ENCODE measurements around the gene PACRG.

Gene PACRG

DNA sequence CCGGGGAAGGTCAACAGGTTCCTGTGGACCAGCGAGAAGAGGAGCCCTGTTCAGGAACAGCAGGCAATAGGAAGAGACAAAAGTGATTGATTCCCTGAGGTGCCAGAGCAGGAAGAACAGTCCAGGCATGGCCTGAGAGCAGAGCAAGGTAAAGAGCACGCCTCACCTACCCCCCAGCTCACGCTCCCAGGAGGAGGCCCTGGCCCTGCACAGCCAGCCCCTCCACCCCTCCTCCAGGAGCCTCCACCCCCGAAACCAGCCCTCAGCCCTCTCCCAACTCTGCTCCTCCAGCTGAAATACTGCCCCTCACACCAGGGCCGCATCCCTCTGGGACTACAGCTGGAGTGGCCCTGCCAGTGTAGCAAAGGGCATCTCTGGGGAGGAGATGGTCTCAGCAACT, 504.9 kb downstream of the PACRG start:
- TF ChIP-seq POLR2A (IDR thresholded peaks at IDR 0.05; ENCODE audit: low read depth, low read length) = no peak
- FAIRE-seq = no peak
- no peak for DNase-seq (ENCODE audit: insufficient read length, low spot score)

DNA sequence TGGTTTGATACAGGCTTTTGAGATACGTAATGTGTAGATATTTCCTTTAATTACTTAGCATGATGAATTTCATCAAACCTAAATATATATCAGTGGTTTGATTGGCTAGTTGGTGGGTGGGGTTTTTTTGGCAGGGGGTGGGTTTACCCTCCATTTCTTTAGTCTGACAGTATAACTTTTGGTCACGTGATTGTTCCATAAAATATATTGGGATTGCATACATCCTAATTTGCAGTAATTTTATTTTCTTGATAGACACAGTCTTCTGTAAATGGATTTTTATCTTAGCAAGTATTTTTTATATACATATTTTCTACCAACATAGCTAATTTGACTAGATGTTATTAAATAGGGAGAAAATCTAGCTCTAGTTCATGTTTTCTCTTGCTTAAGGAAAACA, 509.3 kb downstream of the PACRG start:
- DNase-seq (ENCODE audit: insufficient read length, low spot score) = no peak
- no peak for FAIRE-seq

DNA sequence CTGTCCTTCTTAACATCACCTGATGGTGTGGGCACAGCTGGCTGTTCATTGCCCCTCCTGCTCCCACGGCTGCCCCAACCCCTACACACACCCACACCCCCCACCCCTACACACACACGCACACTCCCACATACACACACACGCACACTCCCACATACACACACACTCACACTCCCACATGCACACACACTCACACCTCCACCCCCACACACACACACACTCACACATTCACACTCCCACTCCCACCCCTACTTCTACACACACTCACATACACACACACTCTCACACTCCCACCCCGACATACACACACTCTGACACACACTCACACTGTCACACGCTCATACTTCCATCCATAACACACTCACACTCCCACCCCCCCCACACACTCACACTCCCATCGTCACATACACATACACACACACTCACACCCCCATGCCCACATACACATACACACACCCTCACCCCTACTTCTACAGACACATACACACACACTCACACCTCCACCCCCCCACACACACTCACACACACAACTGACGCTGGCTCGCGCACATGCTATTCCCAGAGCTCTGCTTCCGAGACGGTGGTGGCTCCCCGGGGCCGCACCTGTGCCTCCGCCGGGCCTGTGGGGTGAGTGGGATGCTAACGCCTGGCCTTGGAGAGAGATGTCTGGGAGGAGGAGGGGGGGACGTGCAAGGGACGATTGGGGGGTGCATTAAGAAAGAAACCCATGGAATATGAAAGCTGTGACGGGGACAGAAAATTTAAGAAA, 512.0 kb downstream of the PACRG start:
- DNase-seq (ENCODE audit: insufficient read length, low spot score) (no peak), FAIRE-seq (no peak)
- no peak for TF ChIP-seq POLR2A (IDR thresholded peaks at IDR 0.05; ENCODE audit: low read depth, low read length)

More for the DNA sequence above, 509.3 kb downstream of the PACRG start:
- no peak for TF ChIP-seq POLR2A (IDR thresholded peaks at IDR 0.05; ENCODE audit: low read depth, low read length)

DNA sequence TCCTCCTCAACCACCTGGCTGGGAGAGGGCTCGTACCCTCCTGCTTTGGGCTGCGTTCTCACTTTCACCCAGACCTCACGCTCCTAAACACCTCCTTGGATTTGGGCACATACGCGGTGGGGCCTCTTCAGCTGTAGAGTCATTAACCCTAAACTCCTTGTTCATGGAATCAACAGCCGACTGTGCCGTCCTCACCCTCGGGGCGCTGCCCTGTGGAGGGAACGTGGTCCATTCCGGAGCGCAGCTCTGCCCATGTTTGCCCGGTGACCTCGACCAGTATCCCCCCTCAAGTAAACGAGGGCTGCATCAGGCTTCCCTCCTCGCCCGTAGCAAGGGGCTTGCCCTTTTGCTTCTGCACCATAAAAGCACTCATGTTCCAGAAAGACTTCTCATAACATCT, 512.8 kb downstream of the PACRG start:
- TF ChIP-seq POLR2A (IDR thresholded peaks at IDR 0.05; ENCODE audit: low read depth, low read length) = no peak
- FAIRE-seq = no peak

DNA sequence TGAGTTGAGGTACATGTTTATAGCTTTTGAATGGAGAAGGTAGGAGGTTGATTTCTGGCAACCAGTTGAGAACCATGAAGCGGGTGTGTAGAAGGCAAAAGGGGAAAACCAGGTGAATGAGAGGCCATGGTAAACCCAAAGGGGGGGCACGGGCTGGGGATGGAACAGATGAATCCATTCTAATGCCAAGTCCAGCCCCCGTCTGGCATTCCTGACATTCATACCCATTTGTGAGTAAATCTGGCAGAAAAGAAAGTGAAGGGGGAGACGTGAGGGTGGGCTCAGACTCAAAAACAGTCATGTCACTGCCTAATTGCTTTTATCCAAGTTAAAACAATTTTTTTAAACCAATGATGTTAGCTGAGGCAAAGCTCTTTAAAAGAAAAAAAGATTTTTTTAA, 513.9 kb downstream of the PACRG start:
- no peak for TF ChIP-seq POLR2A (IDR thresholded peaks at IDR 0.05; ENCODE audit: low read depth, low read length)

More for the DNA sequence above, 512.8 kb downstream of the PACRG start:
- DNase-seq (ENCODE audit: insufficient read length, low spot score) = no peak

DNA sequence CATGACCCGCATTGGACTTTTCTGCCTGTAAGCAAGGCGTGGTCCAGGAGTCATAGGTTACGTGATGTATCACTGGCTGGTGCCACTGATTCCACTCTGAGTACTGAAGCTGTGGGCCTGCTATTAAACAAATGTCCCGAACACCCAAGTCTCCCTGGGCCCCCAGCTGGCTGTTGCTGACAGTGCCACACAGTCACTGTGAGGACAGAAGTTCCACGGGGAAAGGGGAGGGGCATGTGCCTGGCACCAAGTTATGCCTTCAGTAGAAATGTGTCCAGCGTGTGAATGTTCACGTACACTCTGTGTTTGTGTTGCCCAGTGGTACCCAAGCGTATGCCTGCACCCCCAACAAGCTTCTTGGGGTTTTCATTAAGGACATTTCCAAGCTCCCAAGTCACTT, 515.3 kb downstream of the PACRG start:
- DNase-seq (ENCODE audit: insufficient read length, low spot score) (no peak), FAIRE-seq (no peak)
- no peak for TF ChIP-seq POLR2A (IDR thresholded peaks at IDR 0.05; ENCODE audit: low read depth, low read length)

More for the DNA sequence above, 513.9 kb downstream of the PACRG start:
- no peak for DNase-seq (ENCODE audit: insufficient read length, low spot score)
- FAIRE-seq = no peak

DNA sequence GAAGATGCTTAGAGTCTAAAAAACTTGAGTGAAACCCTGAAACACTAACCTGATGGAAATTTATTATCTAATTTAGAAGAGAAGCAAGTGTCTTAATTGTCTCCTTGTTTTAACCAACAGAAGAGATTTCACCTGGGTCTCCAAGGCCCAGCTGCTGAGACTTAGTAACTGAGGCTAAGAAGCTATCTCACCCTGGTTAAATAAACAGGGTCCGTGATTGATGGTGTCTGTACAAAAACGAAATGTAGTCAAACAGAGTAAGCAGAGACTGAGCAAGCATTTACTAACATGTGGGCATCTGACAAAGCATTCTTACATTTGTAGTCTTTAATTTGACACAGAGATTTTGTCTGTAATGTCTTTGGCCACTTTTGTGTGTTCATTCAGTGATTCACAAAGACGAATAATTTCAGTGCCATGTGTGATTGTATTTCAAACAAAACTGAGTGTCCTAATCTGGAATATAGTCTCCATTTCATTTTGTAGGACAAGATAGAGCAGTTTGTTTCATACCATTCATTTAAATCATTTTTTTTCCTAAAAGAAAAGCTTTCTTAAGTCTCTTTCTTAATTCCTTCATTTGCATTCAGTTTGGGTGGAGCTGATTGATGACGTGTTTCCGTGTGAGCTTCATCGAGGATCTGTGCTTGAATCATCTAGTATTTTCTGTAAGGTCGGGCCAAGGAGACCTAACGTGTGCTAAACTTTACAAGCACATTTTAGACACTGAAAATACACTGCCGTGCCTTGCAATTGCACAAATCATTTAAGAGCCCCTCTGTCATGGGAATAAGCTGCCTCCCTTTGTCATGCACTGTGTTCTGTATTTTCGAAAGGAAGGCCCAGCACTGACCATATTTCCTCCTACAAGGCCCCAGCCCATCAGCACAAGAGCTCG, 516.2 kb downstream of the PACRG start:
- DNase-seq (ENCODE audit: insufficient read length, low spot score) (no peak), FAIRE-seq (no peak)
- TF ChIP-seq POLR2A (IDR thresholded peaks at IDR 0.05; ENCODE audit: low read depth, low read length) = no peak

DNA sequence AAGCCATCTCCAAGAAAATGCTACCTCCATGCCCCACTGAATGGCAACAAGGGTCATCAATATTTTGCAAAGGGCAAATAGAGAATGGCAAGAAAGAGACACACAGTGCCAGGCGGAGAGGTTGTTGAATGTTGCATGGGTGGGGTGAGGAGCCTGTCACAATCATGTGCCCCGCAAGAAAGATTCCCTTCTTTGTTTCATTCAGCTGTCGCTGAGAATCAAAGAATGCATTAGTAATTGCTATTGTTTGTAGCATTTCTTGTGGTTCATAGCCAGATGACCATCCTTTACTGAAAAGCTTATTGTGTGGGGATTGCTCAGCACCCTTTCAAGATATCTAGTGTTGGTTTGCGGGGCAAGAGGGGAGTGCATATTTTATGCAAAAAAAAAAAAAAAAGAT, 520.3 kb downstream of the PACRG start:
- FAIRE-seq = no peak
- no peak for TF ChIP-seq POLR2A (IDR thresholded peaks at IDR 0.05; ENCODE audit: low read depth, low read length)
- no peak for DNase-seq (ENCODE audit: insufficient read length, low spot score)

DNA sequence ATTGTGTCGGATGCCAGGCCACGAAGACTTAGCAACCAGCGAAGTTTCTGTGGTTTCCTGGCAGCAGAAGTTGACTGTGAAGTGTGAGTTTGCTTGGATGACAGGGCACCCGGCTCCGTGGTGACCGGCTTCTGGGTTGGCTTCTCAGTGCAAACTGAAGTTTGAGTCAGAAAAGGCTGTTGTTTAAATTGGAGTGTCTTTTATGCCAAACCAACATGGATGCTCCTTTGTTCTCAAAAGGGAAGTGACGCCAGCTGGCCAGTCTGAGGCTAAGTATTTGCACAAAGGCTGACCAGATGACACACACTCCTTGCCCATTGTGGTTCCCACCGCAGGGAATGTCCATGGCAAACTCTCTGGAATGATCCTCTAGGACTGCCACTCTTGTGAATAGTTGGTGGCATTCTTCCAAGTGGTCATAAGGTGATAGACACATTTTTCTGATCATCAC, 521.9 kb downstream of the PACRG start:
- FAIRE-seq (no peak), DNase-seq (ENCODE audit: insufficient read length, low spot score) (no peak)
- no peak for TF ChIP-seq POLR2A (IDR thresholded peaks at IDR 0.05; ENCODE audit: low read depth, low read length)

DNA sequence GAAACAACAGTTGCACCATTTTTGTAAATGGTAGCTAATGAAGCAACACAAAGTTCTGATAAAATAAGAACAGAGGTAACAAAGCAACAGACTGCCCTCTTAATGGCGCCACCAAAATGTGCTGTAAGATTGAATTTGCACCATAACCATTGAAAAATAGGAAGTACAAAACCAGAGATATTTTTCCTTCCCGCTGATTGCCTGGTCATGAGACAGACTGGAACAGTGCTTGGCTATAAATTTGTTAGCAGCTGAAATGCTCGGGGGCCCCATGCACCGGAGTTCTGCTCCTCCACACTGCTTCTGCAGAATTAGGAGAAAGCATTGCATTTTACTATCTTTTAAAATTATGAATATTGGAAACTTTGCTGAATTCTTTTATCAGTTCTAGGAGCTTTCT, 522.3 kb downstream of the PACRG start:
- no peak for DNase-seq (ENCODE audit: insufficient read length, low spot score)
- TF ChIP-seq POLR2A (IDR thresholded peaks at IDR 0.05; ENCODE audit: low read depth, low read length) = no peak
- FAIRE-seq = no peak

DNA sequence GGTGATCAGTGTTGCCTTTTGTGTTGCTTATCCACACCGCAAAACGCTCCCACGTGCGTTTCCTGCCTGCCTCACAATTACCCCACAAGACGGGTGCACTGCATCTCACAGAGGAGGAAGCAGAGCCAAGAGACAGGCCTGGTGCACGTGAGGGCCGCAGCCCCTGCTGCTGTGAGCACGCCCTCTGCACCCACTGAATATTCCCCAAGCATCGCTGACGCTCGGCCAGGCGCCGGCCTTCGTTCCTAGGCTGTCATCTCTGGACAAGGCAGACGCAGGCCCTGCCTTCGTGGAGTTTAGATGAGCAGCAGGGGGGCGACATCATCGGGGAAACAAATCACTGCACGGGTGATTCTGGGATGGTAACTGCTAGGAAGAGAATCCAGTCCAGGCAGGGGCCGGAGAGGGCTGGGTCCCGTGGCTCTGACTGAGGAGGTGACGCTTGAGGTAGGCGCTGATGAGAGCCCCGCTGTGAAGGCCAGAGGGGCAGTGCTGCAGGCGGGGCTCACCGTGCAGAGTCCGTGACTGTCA, 524.4 kb downstream of the PACRG start:
- DNase-seq (ENCODE audit: insufficient read length, low spot score) (no peak), FAIRE-seq (no peak)
- TF ChIP-seq POLR2A (IDR thresholded peaks at IDR 0.05; ENCODE audit: low read depth, low read length) = no peak

DNA sequence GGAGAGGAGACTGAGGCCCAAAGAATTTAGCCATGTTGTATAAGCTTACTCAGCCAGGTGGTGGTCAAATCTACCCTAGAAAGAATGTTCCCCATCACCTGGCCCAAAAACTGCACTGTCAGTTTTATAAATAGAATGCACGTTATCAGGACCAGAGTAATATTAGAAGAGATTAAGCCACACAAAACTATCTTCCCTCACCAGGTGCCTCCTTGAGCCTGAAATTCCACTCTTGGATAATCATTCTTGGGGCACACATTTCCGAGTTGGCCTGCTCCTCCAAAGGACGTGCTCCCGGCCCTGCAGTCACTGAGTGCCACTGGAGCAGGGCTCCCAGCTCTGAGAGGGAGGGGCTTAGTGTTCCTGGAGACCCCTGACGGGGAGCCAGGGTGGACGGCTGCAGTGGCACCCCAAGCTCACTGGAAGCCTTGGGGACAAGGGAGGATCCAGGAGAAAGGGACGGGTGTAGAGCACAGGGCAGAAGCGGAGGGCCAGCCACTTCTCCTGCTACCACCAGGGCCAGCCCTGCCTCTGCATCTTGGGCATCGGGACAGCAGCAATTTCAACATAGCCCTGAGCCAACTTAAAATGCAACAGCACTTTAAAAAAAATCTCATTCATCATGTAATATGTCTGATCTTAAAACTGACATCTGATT, 525.9 kb downstream of the PACRG start:
- no peak for TF ChIP-seq POLR2A (IDR thresholded peaks at IDR 0.05; ENCODE audit: low read depth, low read length)
- DNase-seq (ENCODE audit: insufficient read length, low spot score) = no peak
- no peak for FAIRE-seq

DNA sequence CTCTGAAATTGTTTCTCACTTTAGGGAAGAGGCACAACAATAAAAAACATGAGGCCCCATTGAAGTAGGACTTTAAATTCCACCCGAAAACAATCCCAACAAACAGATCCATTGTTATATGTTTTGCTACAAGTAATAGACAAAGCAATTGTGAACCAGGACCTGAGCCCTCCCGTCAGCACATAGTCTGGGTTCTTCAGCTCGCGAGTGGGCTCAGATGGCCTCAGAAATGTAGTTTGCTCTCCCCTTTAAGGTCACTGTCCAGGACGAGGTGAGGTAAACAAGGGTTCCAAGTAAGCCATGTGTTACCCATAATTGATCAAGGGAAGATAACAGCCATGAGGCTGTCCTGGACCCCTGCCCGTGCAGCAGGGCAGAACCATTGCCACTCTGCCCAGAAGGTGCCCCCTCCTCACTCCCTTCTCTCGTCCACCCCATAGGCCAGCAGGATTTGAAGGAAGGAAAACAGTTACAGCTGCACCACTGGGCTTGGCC, 526.6 kb downstream of the PACRG start:
- FAIRE-seq (no peak), DNase-seq (ENCODE audit: insufficient read length, low spot score) (no peak)
- no peak for TF ChIP-seq POLR2A (IDR thresholded peaks at IDR 0.05; ENCODE audit: low read depth, low read length)

DNA sequence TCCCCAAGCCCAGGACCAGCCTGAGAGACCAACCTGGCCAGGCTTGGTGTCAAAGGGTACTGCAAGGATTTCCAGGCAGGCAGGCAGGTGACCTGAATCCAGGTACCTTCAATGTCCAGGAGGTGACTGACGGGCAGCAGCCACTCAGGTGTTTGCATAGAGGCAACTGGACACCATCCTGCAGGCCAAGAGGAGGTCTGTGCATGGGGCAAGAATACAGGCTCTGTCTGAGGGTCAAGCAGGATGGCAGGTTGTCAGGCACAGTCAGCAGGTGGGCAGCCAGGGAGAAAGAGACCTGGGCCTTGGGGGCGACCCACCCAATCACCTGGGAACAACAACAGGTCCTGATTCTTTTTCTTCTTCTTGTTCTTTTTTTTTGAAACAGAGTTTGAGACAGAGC, 527.5 kb downstream of the PACRG start:
- DNase-seq (ENCODE audit: insufficient read length, low spot score) (no peak), FAIRE-seq (no peak)
- no peak for TF ChIP-seq POLR2A (IDR thresholded peaks at IDR 0.05; ENCODE audit: low read depth, low read length)

Data from H54 (cell line).